Epithelial cell of prostate (primary cell): ENCODE data around the gene SCGB2B2.
A peak's percentile ranks its signal among the peaks of the same experiment; 100 is the strongest.
"Not testable (repeated sequence)": the region's sequence is repeated elsewhere in the genome, so short reads cannot be mapped to it uniquely, and the experiment has no call there.

ENCODE experiments used
- DNase-seq: peaks from one replicate; pipeline ENCODE4 v3.0.0-alpha.2; 2011; ENCODE audit warnings: low read depth, low spot score
- H3K27ac ChIP-seq: fragments of 450-650 bp; 2 replicates; pipeline ENCODE4 v1.5.1; 2017; ENCODE audit warnings: mild to moderate bottlenecking

SCGB2B2 gene

GRCh38 chr19:34671972-34672371 lies 5.0 kb downstream of the SCGB2B2 start:
- H3K27ac ChIP-seq, result no peak overlapping the region
- DNase-seq, result no peak

- no peak for DNase-seq
Measured at GRCh38 chr19:34669305-34669704, 7.7 kb downstream of the SCGB2B2 start.

GRCh38 chr19:34668690-34669089 lies 8.3 kb downstream of the SCGB2B2 start:
- DNase-seq, H3K27ac ChIP-seq: not testable (repeated sequence)

More at GRCh38 chr19:34669305-34669704, 7.7 kb downstream of the SCGB2B2 start:
- no peak overlapping the region for H3K27ac ChIP-seq

GRCh38 chr19:34668077-34668689 lies 8.8 kb downstream of the SCGB2B2 start:
- not testable (repeated sequence) for H3K27ac ChIP-seq, DNase-seq

GRCh38 chr19:34667349-34668076 lies 9.4 kb downstream of the SCGB2B2 start:
- H3K27ac ChIP-seq, result no peak overlapping the region
- DNase-seq, result no peak

GRCh38 chr19:34666958-34667265 lies 10.0 kb downstream of the SCGB2B2 start:
- H3K27ac ChIP-seq, result no peak overlapping the region
- no peak for DNase-seq

- H3K27ac ChIP-seq, result no peak overlapping the region
- no peak for DNase-seq
Measured at GRCh38 chr19:34666200-34666957, 10.6 kb downstream of the SCGB2B2 start.

- H3K27ac ChIP-seq, DNase-seq: not testable (repeated sequence)
Measured at GRCh38 chr19:34665275-34665674, 11.7 kb downstream of the SCGB2B2 start.

GRCh38 chr19:34664870-34665269 lies 12.1 kb downstream of the SCGB2B2 start:
- DNase-seq, result no peak
- no peak overlapping the region for H3K27ac ChIP-seq

GRCh38 chr19:34664168-34664567 lies 12.8 kb downstream of the SCGB2B2 start:
- DNase-seq, result no peak
- no peak overlapping the region for H3K27ac ChIP-seq

- H3K27ac ChIP-seq, result no peak overlapping the region
- DNase-seq, result no peak
Measured at GRCh38 chr19:34662919-34663318, 14.0 kb downstream of the SCGB2B2 start.

GRCh38 chr19:34661357-34661756 lies 15.6 kb downstream of the SCGB2B2 start:
- no peak for DNase-seq
- no peak overlapping the region for H3K27ac ChIP-seq

GRCh38 chr19:34655651-34656050 lies 21.3 kb downstream of the SCGB2B2 start:
- DNase-seq, result no peak
- H3K27ac ChIP-seq, result no peak overlapping the region

- no peak for DNase-seq
- no peak overlapping the region for H3K27ac ChIP-seq
Measured at GRCh38 chr19:34654796-34655195, 22.2 kb downstream of the SCGB2B2 start.

- no peak overlapping the region for H3K27ac ChIP-seq
- no peak for DNase-seq
Measured at GRCh38 chr19:34651747-34652146, 25.2 kb downstream of the SCGB2B2 start.

GRCh38 chr19:34649886-34650543 lies 26.9 kb downstream of the SCGB2B2 start:
- no peak for DNase-seq
- H3K27ac ChIP-seq, result no peak overlapping the region

GRCh38 chr19:34645551-34645950 lies 31.4 kb downstream of the SCGB2B2 start:
- no peak for DNase-seq
- no peak overlapping the region for H3K27ac ChIP-seq

- DNase-seq, result no peak
- no peak overlapping the region for H3K27ac ChIP-seq
Measured at GRCh38 chr19:34644991-34645461, 31.9 kb downstream of the SCGB2B2 start.

- H3K27ac ChIP-seq, result no peak overlapping the region
- DNase-seq, result no peak
Measured at GRCh38 chr19:34642241-34642640, 34.7 kb downstream of the SCGB2B2 start.

GRCh38 chr19:34639491-34640085 lies 37.4 kb downstream of the SCGB2B2 start:
- DNase-seq, result peak; percentile 8
- no peak overlapping the region for H3K27ac ChIP-seq
